GOT3 (cell line): ENCODE measurements around the gene KCNIP4.
"Not testable (repeated sequence)": the region's sequence is repeated elsewhere in the genome, so short reads cannot be mapped to it uniquely, and the experiment has no call there.

Source experiments
- DNase-seq: peaks from one replicate; lab custom pipeline; 2025; ENCODE audit warnings: mixed read lengths; lab: John Stamatoyannopoulos, UW

Gene KCNIP4

DNA sequence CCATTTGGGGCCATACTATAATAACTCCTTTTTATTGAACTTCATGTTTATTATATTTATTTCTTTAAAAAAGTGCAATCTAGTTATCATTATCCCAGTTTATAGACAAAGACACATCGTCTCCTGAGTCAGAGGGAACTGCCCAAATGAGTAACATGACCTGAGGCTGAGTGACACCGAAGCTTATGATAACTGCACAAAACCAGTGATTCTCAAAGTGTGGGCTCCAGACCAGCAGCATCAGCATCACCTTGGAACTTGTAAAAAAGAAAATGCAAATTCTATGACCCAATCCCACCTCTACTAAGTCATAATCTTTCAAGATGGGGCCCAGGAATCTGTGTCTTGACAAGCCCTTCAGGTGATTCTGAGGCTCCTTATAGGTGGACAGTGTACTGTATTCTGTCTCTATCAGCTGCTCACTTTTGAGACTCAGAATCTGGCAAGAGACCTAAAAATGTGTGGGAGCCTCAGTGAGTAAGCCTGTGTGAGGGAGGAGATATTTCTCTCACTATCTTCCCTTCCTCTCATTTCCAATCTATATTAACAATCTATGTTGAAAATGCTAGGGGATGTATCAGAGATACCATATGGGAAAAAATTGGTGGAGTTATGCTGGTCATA is 1101.3 kb downstream of the KCNIP4 start:
- no peak for DNase-seq

DNA sequence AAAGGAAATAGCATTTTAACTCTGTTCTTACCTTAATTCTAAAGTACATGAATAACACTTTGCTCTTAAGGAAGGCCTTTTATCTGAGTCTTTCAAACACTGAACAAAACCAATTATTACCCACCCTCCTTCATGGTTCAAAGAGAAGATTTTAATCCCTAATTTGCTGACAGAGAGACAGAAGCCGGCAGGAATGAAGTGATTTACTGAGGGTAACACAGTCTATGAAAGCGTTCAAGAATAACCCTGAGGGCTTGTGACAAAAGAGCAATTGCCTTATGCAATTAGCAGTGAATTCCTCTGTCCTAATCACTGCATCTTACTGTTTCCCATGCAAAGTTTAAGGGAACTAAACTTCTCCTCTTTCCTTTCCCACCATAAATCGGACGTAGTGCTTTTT is 1104.3 kb downstream of the KCNIP4 start:
- DNase-seq = no peak

DNA sequence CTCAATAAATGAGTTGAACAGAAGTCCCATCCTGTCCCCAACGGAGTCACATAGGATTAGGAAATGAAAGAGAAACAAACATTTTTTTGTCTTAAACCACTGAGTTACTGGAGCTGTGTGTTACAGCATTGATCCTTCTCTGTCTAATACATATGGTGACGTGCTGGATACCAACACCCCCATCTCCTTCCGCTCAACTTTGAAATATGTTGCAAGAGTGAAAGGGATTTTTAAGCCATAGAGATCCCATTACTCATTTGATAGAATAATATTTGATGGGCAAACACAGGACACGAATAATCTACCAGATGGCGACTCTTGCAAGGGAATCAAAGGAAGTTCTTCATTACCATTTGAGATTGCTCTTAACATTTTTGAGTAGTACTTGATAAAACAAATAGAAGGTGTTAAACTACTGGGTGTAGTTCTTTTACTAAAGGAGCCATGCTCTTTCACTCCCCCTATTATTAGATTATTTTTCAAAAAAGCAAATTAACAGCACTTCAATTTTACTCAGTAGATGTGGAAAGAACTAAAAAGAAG is 1107.9 kb downstream of the KCNIP4 start:
- DNase-seq = no peak

DNA sequence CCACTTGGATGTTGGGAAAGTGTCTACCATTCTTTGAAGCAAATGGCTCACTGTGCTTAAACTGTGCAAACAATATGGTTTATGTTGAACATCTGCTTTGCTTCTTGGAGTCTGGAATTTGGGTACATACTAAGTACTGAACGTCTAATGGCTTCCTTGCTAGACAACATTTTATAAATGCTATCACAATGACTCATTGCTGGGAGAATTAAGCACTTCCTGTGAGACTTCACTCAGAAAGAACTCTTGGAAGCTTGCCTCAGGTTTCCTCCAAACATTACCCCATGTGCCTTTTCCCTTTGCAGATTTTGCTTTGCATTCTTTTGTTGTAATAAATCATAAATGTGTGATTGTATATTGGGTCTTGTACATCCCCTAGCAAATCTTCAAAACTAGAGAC is 1108.6 kb downstream of the KCNIP4 start:
- no peak for DNase-seq

DNA sequence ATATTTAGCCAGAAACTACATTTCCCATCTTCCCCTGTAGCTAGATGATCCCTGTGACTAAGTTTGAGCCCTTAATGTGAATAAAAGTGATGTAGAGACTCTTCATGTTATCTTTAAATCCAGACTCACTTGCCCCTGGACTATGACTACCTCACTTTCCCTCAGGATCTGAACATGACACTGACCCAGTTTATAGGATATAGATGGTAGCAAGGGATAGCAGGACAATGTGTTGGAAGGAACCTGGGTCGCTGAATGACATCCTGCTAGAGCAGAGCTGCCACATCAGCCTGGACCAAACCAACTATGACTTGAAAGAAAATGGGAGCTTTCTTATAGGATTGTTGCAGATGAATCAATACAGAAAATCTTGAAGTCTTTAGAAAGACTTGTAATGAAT is 1110.1 kb downstream of the KCNIP4 start:
- DNase-seq = no peak

DNA sequence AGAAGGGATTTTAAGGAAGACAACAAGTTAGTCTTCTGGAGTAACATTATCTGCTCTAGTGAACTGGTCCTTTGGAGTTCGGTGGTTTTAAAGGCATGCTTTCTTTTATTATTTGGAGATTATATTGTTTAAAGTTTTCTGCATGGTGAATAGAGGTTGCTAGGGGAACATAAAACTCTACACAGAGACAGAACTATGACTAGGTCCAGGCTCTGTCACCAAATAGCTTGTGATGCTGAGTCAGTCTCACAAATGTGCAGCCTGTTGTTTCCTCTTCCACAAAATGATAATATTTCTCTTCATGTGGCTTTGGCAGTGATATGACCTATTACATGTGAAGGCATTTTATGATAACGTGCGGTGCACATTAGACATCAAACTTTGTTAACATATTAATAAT is 1115.7 kb downstream of the KCNIP4 start:
- DNase-seq = no peak

DNA sequence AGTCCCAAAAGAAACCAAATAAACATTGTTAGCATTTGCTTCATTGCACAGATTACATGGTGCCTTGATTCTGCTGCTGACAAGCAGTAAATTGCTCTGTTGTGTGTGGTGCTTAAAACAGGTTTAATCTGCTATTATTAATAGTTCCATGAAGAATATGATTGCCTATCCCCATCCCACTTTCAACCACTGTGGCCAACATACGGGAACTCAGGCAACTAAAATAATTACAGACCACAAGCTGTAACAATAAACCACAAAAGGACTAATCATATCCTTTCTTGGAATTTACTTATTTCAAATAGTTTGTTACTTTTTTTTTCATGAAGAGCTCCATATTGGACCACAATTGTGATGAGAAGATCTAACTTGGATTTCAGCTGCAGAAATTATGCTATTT is 1116.8 kb downstream of the KCNIP4 start:
- no peak for DNase-seq

DNA sequence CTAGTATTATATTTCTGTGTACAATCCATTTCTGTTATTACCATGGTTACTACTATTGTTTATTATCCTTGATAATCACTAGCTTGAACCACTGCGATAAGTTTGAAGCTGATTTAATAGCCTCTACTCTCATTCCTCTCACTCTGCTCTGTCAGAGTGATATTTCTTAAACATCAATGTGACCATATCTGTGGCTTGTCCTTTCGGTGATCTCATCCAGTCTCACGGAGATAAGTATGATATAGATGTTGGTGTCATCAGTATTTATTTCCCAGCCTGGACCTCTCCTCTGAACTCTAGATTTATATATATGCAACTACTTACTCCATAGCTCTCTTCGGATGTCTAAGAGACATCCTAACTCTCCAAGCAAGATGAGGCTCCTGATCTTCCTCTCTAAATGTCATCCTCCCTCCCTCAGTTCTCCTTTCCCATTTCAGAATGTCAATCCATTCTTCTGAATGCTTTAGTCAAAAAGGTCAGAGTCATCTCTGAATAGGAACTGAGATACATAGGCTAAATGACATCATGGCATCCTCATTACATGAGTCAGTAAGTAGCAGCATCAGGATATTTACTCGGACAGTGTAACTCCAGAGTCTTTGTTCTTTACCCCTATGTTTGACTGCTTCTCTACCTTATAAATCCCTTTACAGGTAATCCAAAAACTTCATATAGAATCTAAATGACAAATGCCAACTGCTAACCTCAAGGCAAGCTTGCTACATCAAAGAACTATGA is 1118.8 kb downstream of the KCNIP4 start:
- no peak for DNase-seq

DNA sequence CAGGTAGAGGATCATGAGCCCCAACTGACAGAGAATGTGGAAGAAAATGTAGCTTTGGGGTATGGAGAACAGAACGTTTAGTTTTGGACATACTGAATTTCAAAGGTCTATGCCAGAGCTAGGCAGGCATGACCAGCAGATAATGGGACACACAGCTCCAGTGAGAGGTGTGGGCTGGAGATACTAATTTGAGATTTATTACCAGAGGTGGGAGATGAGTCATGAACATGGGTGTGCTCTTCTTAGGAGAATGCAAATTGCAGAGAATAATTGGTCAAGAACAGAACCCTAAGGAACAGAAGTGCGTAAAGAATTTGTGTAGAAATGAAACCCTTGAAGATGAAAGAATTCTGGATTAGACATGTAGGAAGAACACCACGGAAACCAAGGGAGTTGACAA is 1123.1 kb downstream of the KCNIP4 start:
- DNase-seq = no peak

DNA sequence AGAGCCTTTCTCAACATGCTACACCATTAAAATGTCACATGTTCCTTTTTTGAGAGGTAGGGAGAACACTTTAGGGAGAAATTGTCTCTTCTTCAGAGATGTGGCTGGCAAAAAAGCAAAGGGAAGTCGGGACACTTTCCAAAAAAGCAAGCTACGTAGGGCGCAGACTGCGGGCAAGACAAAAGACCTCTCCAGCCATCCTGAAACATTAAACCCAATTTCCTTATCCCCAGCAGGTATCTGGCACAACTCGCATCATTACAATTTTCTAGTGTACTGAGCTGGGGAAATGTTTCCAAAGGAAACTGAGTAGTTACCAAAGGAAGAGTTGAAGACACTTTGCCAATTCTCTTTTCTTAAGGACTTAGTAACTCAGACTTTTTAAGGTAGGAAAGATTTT is 1132.3 kb downstream of the KCNIP4 start:
- no peak for DNase-seq

DNA sequence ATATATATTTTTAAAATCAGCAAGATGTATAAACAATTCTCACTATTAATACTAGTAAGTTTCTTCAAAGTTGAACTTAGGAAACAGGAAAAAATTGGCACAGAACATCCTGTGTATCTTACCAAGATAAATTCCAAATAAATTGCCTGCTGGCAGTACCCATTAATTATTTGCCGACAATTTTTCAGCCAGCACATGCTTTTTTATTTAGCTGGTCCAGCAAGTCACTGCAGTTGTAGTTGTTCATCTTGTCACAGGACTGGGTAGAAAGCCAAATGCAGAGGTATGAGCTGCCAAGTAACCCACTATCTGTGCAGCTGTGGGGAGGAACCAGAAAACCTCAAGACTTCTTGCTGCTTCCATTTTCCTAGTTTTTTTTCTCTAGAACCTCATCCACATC is 1134.9 kb downstream of the KCNIP4 start:
- no peak for DNase-seq

DNA sequence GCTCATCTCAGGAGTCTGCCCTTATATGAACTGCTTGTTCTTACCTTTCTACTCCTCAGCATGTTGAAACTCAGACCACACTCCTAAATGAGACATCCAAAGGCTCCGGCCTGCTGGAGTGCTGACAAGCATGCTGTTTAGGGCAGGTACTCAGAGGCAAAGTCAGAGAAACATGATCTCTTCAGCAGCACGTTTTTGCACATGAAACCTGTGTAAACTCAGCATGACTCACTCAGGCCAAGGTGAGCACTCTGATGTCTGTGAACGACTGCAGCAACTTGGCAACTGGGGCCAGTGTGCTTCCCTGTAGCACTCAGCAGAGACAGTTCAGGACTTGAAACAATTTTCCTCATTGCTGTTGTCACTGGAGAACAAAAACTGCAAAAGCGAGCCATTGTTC is 1138.8 kb downstream of the KCNIP4 start:
- no peak for DNase-seq

DNA sequence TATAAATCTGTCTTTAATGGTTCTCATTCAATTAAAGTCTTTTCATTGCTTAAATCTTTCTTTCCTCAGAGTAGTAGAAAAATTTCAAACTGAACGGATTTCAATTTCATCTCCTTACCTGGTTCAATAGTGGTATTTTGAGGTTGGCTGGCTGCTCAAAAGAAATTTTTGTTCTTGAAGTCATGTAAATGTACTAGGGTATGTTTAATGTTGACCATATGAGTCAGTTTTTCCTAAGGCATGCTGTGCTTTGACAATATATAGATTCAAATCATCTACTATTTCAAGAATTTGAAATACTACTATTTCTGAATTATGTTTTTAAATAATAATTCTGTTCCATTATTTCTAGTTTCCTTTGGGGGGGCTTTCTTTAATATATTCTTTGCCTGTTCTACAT is 1142.9 kb downstream of the KCNIP4 start:
- DNase-seq = no peak

DNA sequence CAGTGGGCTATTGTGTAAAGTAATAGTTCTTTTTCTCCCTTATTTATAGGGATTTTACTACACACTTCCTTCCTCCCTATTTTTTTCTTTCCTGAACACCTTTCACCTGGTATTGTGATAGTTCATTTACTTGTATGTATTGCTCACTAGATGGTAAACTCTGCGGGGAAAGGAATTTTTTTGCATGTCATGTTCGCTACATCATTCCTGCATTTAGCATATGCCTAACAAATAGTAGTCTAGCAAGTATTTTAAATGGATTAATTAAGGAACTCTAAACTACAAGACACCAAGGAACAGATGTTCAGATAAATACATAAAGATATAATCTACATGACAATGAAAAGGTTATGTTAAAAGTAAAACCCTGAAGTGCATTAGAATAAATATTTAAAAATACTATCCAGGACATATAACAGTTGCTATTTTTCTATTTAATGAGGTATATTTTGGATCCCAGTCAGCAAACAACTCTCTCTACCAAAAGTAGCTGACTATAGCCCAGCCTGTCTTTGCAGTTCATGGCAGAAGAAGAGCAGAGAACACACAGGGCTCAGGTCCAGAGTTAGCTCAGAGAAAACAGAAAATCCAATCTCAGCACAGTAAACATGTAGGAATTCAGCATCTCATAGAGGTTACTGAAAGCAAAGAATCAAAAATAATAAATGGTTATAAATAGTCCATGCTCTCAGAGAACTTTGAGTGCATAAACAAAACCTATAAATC is 1160.5 kb downstream of the KCNIP4 start:
- no peak for DNase-seq

DNA sequence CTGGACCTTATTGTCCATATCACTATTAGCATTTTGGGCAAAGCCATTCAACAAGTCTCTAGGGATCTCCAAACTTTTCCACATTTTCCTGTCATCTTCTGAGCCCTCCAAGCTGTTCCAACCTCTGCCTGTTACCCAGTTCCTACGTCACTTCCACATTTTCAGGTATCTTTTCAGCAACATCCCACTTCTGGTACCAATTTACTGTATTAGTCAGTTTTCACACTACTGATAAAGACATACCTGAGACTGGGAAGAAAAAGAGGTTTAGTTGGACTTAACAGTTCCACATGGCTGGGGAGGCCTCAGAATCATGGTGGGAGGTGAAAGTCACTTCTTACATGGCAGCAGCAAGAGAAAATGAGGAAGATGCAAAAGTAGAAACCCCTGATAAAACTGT is 1165.4 kb downstream of the KCNIP4 start:
- not testable (repeated sequence) for DNase-seq

DNA sequence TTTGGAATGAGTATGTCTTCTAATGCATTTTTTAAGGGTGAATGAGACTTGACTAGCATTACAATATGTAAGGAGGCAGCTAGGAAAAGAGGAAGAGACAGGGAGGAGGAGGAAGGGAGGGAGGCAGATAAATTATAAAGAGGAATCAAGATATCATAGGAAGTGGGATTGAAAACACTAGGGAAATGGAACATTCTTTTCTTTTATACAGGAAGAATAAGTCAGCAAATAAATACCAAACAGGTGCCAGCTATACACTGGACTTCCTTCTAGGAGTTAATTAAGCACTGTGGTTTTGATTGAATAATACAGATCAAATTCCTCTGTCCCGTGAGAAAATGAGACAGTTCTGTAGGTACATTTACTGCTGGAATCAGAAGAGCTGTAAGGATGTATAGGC is 1169.7 kb downstream of the KCNIP4 start:
- no peak for DNase-seq

DNA sequence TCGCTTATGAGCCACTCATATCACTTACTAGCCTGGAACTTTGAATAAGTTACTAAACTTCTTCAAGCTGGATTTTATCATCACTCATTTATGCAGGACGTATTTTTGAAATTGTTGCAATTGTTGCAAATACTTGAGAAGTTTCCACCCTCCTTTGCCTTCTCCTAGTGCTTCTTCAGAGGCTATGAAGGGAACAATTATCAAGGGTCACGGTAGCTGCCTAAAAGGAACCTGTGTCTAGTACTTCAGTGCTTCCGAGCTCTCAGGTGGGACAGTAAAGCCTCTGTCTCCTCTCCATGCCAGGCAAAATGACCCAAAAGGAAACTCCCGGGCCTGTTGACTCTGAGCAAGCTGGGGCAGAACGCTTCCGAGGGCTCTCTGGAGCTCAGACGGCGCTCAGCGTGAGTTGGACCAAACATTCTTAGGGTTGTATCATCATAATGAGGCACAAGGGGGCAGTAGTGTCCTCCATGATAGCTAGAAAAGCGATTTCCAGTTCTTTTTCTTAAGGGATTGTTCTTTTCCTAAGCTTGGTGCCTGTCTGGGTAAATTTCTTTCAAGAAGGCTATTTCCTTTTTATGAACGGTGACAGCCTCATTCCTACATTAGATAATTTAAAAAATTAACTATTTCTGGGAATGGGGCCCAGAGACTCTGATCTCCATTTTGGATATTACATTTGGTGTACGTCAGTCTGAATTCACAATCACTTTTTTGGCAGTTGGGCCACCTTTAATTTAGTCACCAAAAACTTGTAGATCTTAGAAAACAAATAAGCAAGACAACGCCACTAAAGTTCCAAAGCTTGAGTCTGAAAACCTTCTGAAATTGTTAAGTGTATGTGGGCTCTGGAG is 1175.2 kb downstream of the KCNIP4 start:
- DNase-seq = no peak

DNA sequence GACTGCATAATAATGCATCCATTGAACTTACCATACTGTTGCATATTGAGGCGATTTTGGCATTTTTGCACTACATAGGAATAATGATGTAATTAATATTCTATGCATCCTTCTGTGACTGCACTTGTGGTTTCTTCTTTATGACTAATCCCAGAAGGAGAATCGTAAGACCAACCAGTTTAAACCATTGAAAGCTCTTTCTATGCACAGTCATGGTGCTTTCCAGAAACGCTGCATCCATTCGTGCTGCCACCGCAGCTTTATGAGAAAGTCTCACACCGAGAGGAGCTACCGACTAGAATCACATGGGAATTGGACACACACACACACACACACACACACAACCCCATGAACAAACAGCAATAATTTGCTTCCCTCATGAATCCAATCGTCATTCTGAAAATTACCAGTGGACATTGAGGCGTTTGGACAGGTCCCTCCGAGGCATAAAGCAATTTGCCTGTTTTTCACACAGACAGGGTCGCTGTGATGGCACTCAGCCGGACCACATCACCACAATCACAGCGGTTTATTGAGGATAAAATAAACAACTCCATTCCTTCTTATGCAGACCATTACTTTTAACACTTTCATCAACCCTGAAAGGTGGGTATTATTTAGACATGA is 1184.1 kb downstream of the KCNIP4 start:
- no peak for DNase-seq

DNA sequence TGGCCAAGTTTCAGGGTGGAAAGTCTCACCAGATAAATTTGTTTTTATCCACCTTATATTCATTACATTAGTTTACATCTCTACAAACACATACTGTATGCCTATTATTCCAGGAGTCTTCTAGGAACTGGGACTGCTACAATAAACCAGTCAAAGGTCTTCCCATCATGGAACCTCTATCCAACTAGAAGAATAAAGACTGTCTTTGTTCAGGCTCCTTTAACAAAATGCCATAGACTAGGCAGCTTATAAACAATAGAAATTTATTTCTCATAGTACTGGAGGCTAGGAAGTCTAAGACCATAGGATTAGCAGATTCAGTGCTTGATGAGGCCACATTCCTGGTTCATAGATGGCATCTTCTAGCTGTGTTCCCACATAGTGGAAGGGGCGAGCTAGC is 1186.7 kb downstream of the KCNIP4 start:
- no peak for DNase-seq

DNA sequence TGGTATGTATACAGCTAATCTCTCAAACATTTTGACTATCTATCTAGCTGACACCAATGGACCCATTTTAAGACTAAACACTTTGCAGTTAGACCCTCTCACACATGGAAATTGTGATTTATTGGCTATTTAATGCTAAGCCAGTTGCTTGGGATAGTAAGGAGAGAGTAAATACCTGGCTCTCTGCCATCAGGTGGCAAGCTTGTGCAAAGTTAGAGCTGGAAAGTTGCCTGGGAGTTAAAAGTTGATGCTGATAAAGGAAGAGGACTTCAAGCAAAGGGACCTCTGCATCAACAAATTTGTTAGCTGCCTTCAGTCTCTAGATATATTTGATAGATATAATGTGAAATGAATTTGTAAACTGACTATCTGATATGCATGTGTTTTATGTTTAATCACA is 1187.2 kb downstream of the KCNIP4 start:
- DNase-seq = no peak

DNA sequence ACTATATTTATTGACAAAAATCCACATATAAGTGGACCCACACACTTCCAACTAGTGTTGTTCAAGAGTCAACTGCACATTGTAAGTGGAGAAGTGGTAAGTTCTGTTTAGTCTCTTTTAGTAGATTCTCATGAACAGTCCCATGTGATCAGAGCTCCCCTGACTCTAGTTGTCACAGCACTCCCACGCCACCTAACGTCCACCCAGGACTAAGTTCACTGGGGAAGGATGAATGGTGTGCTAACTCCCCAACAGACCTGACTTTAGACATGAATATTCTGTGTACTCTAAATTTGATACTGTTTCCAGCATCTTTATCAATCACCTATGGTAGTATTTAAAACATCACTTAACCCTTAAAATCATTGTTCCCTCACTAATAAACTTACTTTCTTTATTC is 1188.5 kb downstream of the KCNIP4 start:
- no peak for DNase-seq

DNA sequence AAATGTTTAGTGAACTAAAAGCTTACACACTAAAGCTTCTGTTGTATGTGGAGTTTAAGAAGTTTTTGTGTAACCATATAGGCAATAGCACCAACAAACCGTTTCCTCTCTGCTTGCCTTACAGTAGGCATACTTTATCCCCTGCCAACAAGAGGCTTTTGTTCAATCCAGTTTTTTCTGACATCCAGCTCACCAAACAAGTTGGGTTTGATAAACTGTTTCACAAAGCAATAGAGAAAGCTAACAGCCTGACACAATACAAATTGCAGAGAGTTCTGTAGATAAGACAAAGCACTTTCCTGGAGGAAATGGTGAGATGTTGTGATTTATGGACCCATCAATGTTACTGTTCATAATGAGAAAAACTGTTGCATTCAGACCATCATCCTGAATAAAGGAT is 1194.5 kb downstream of the KCNIP4 start:
- no peak for DNase-seq
